HG02981 (cell line): ENCODE results near the gene MPC1L.

ENCODE experiments used
- ATAC-seq: cut with Tn5 transposase; IDR thresholded peaks from one replicate; pipeline ENCODE4 v1.9.1; 2021; ENCODE audit warnings: mild to moderate bottlenecking, moderate library complexity; ENCODE audit not compliant: unreplicated experiment

The MPC1L gene

DNA sequence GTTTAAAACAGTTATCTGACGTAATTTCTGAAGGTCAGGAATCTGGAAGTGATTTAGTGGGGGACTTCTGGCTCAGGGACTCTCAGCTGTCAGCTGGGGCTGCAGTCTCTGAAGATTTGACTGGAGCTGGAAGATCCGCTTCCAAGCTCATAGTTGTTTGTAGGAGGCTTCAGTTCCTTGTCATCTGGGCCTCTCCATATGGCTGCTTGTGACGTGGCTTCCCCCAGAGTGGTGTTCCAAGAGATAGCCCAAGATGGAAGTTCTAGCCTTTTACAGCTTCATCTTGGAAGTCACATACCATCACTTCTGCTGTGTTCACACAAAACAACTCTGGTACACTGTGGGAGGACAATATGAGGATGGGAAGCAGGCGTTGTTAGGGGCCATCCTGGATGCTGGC lies 2.1 kb downstream of the MPC1L start:
- ATAC-seq, result no peak

DNA sequence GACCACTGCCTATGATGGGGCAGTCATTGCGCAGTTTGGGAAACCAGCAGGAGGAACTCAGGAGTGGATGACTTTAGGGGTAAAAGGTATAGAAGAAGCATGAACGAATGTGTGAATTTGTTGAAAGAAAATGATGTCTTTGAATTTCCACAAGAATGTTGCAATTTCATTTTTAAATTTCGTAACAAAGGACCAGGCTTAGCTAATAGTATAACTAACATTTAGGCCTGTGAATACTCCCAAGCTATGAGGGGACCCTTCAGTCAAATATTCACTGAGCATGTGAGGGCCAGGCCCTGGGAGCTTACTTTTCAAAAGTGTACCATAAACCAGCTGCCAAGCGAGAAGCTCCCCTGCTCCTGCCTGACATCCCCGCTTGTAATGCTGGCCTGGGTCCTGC lies 5.3 kb downstream of the MPC1L start:
- ATAC-seq, result no peak

GRCh38 chrX:40632199-40632598 lies 9.0 kb downstream of the MPC1L start:
- ATAC-seq, result no peak

DNA sequence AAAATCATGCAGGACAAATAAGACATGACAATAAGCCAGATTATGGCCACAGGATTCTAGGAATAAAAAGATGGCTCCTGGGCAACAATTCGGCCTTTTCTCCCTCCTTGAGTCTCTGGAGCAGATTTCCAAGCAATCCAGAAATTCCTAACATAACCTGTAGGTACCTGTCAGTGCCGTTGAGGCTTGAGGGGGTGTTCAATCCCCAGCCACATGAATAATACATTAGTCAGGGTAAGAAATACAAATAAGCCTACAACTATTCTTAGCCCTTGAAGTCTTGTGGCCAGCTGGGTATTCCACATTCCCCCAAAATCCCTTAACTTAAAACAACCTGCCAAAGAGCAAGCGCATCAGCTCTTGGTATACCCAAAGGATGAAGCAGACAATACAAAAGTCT lies 14.5 kb downstream of the MPC1L start:
- no peak for ATAC-seq

- no peak for ATAC-seq
Observed at GRCh38 chrX:40644176-40644575, 20.9 kb downstream of the MPC1L start.

GRCh38 chrX:40644821-40645358 lies 21.7 kb downstream of the MPC1L start:
- ATAC-seq, result no peak

DNA sequence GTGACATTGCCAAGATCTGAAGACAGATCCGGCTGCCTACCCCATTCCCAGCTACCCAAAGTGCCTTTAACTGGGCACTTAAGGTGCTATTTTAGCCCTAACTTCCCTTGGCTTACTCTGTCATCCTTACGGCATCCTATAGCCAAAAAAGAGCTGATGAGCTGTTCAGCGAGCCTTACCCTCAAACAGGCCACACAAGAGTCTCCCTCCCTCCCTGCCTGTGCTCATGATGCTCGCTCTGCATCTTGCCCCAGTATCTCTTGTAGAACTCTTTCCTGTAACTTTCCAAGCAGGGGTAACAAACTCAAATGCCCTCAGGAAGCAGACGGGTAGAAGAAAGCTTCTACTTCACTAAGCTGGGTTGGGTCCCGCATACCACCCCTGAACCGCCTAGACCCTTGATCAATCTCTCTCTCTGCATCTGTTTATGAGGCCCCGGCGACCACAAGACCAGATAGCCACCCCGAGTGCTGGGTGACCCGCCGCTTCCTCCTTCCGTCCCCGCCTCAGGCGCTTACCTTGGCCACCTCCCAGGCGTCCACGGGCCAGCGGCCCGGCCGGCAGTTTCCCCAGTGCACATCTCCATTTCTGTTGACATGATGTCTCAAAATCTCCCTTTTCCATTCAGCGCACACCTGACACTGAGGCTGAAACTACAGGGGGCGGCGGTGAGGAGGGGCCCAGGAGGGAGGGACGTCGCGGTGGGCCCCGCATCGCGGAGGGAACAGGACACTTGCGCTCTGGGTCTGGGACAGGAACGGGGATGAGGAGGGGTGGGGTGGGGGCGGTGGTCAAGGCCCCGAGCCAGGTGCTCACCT lies 23.5 kb downstream of the MPC1L start:
- peak; percentile 26 for ATAC-seq

DNA sequence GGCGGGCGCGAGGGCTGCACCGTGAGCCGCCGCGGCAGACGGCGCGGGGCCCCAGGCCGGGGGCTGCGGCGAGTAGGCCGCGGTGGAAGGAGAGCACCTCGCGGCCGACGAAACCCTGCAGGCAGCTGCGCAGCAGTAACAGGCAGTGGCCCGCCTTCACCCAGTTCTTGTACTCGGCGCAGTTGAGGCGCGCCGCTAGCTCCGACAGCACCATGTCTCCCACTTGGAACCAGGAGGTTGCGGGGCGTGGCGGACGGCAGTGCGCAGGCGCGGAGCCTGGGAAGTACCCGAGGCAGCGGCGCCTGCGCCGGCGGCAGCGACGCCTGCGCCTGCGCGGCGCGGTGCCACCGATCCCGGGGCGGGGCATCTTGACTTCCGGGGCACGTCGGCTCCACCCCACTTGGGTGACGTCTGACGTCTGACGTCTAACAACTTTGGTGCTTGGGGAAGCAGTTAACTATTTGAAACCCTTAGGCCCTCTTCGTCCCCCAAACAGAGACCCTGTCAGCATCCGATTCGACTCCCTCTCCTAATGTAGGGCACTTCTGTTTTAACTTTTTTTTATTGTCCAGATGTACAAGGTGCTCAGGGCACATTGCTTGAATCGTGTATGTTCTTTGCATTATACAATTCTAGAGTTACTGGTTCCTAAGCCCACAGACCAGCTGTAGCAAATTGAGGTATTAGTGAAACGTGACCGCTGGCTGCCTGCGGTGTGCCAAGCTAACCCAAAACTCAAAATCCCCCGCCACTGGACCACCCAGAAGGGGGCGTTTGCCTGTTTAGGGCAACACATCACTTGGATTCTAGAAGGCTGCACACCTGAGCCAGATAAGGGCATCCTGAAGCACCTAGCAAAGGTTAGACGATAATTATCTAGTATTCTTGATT lies 24.3 kb downstream of the MPC1L start, which contains the start of gene CXorf38:
Gene CXorf38 (minus strand): TSS at position 255 of the 891 bp plus-strand sequence. CDS start 41 bp downstream, at position 214.
- peak; percentile 54 for ATAC-seq

DNA sequence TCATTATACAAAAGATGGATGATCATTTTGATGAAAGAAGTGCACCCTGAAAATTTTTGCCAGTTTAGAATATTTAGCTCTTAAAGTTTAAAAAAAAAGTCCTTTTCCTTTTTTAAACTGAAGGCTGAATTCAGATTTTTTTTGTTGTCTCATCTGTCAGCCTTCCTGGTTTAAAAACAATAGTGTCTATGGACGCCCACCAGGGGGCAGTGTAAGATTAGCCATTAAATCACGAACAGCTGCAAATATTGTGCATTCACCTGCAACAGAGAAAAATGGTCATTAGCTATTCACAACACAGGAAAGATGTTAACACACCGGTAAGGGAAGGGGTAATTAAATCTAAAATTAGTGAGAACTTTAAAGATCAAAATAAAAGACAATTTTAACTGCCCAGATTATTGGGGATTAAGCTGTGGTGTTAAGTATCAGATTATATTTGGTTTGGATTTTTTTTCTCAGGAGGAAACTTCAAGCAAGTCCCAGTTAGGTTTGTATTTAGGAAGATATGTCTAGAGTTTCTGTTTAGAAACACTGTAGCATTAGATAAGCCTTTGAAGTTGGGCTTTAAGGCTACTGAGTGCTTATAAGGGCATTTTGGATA lies 28.5 kb downstream of the MPC1L start:
- no peak for ATAC-seq

DNA sequence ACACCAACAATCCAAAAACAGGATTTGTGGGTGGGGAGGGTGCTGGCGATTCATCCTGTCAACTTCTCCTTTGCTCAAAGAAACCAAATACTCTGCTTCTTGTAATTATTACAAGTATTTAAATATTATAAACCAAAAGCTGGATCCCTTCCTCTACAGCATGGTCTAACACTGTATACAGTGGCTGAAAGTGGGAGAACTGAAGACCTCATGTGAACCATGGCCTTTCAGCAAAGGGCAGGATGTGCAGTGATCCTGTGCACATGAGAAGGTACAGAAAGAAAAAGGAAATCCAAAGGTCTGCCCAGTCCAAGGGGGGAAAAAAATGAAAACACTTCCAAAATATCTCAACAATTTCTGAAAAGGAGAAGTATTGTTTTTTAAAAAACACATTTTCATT lies 29.4 kb downstream of the MPC1L start:
- ATAC-seq, result no peak

DNA sequence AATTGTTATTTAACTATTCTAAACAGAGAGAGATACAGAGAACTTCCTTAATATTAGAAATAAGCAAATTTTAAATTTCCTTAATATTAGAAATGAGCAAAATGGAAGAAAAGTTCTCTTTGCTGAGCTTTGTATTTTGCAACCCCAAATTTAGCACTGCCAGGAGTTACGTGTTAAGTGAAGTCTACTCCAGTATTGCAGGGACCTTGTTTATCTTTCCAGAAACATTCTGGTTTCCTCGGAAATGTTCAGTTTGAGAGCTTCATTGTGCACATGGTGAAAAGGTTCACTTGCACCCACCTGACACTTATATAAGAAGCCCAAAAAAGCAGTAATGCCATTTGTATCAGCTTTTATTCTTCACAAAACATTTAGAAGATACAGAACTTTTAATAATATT lies 30.3 kb downstream of the MPC1L start:
- no peak for ATAC-seq

- ATAC-seq, result no peak
Observed at GRCh38 chrX:40660381-40660780, 37.2 kb downstream of the MPC1L start.

- no peak for ATAC-seq
Observed at GRCh38 chrX:40661489-40661888, 38.3 kb downstream of the MPC1L start.

GRCh38 chrX:40663078-40663740 lies 40.0 kb downstream of the MPC1L start:
- ATAC-seq, result no peak

DNA sequence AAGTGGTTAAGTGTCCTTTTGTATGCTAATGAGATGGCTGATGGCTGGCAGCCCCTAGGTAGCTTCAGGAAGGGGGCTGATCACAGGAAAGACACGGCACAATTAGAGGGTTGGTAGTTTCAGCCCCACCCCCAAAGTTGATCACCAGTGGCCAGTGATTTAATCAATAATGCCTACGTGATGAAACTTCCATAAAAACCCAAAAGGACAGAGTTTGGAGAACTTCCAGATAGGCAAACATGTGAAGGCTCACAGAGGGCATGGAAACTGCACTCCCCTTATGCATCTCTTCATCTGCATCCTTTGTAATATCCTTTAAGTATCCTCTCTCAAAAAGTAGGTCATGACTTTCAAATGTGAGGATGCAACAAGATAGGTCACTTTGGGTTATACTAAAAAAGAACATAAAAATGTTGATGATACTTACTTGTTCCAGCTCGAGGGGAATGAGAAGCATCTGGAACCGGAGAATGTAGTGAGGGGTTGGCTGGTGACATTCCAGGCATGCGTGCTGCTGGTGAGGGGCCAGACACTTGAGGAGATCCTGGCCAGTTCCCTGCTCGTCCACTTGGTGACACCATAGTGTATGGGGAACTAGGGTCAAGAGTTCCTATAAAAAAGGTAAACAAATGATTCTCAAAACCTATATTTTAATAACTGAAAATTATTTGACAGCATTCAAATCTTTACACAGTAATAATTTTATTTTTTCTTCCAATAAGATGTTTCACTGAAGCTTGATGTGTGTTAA lies 40.8 kb downstream of the MPC1L start:
- ATAC-seq, result no peak

GRCh38 chrX:40671126-40671525 lies 47.9 kb downstream of the MPC1L start:
- ATAC-seq, result no peak
